H9 (cell line): ENCODE data around the gene DNTT. TPM values are rescaled to one million over a fixed set of nuclear protein-coding genes. Genes with fewer than 3 reads are reported as not detected.

Experiments
- DNase-seq: peaks from one replicate; pipeline ENCODE4 v3.0.0-alpha.2; 2017
- H2AFZ ChIP-seq: one replicate; pipeline ENCODE4 v1.6.1; 2013; ENCODE audit warnings: mild to moderate bottlenecking, low read length, control low read depth, moderate library complexity
- H2AK5ac ChIP-seq: 2 replicates; pipeline ENCODE4 v1.6.1; 2013; ENCODE audit warnings: low read length, control low read depth, mixed read lengths; ENCODE audit not compliant: insufficient read length
- H2BK120ac ChIP-seq: one replicate; pipeline ENCODE4 v1.6.1; 2013; ENCODE audit warnings: low read depth, mild to moderate bottlenecking, low read length, control low read depth, inconsistent platforms; ENCODE audit not compliant: poor library complexity, severe bottlenecking
- H2BK12ac ChIP-seq: 2 replicates; pipeline ENCODE4 v1.6.1; 2013; ENCODE audit warnings: low read length, control low read depth, mixed read lengths, low read depth; ENCODE audit not compliant: insufficient read length
- H2BK15ac ChIP-seq: 2 replicates; pipeline ENCODE4 v1.6.1; 2013; ENCODE audit warnings: low read depth, low read length, control low read depth
- H2BK20ac ChIP-seq: one replicate; pipeline ENCODE4 v1.6.1; 2013; ENCODE audit warnings: low read depth, mild to moderate bottlenecking, low read length, control low read depth, inconsistent platforms; ENCODE audit not compliant: poor library complexity, severe bottlenecking
- H2BK5ac ChIP-seq: 2 replicates; pipeline ENCODE4 v1.6.1; 2013; ENCODE audit warnings: low read length, control low read depth, mixed read lengths; ENCODE audit not compliant: insufficient read length
- H3K14ac ChIP-seq: 2 replicates; pipeline ENCODE4 v1.6.1; 2013; ENCODE audit warnings: low read length, control low read depth; ENCODE audit not compliant: insufficient read depth
- H3K18ac ChIP-seq: 2 replicates; pipeline ENCODE4 v1.6.1; 2013; ENCODE audit warnings: low read depth, mild to moderate bottlenecking, mixed read lengths, low read length, control low read depth; ENCODE audit not compliant: insufficient read length
- H3K23ac ChIP-seq: 2 replicates; pipeline ENCODE4 v1.6.1; 2013; ENCODE audit warnings: low read length, control low read depth, mixed read lengths, low read depth; ENCODE audit not compliant: insufficient read length
- H3K23me2 ChIP-seq: 2 replicates; pipeline ENCODE4 v1.6.1; 2013; ENCODE audit warnings: low read depth, mild to moderate bottlenecking, mixed read lengths, low read length, control low read depth; ENCODE audit not compliant: insufficient read length, poor library complexity, severe bottlenecking
- H3K27ac ChIP-seq: 2 replicates; pipeline ENCODE4 v1.5.1; 2013; ENCODE audit warnings: low read length, control low read depth, mixed read lengths, low read depth; ENCODE audit not compliant: insufficient read length
- H3K27me3 ChIP-seq: 2 replicates; pipeline ENCODE4 v1.6.1; 2013; ENCODE audit warnings: low read length, control low read depth, inconsistent platforms; ENCODE audit not compliant: insufficient read depth
- H3K4ac ChIP-seq: 2 replicates; pipeline ENCODE4 v1.6.1; 2013; ENCODE audit warnings: low read depth, mild to moderate bottlenecking, control low read depth, inconsistent platforms, low read length, moderate library complexity
- H3K4me1 ChIP-seq: 2 replicates; pipeline ENCODE4 v1.6.1; 2013; ENCODE audit warnings: low read length, control low read depth, inconsistent platforms; ENCODE audit not compliant: insufficient read depth
- H3K4me2 ChIP-seq: 2 replicates; pipeline ENCODE4 v1.6.1; 2013; ENCODE audit warnings: low read length, control low read depth, mixed read lengths; ENCODE audit not compliant: insufficient read length, insufficient read depth
- H3K56ac ChIP-seq: 2 replicates; pipeline ENCODE4 v1.6.1; 2013; ENCODE audit warnings: low read depth, mild to moderate bottlenecking, mixed read lengths, low read length, control low read depth; ENCODE audit not compliant: insufficient read length
- H3K79me1 ChIP-seq: 2 replicates; pipeline ENCODE4 v1.6.1; 2013; ENCODE audit warnings: low read depth, mild to moderate bottlenecking, moderate library complexity, low read length, control low read depth, inconsistent platforms; ENCODE audit not compliant: insufficient read depth, poor library complexity, severe bottlenecking
- H3K79me2 ChIP-seq: 2 replicates; pipeline ENCODE4 v1.6.1; 2013; ENCODE audit warnings: low read length, control low read depth, inconsistent platforms; ENCODE audit not compliant: insufficient read depth
- H3K9ac ChIP-seq: 2 replicates; pipeline ENCODE4 v1.6.1; 2013; ENCODE audit warnings: low read length, control low read depth, mixed read lengths; ENCODE audit not compliant: insufficient read length; ENCODE audit errors: extremely low read depth
- H3K9me3 ChIP-seq: one replicate; pipeline ENCODE4 v1.6.1; 2013; ENCODE audit warnings: low read depth, low read length, inconsistent platforms; ENCODE audit not compliant: control insufficient read depth
- H3T11ph ChIP-seq: one replicate; pipeline ENCODE4 v1.6.1; 2013; ENCODE audit warnings: mild to moderate bottlenecking, low read length, control low read depth, inconsistent platforms
- H4K20me1 ChIP-seq: one replicate; pipeline ENCODE4 v1.6.1; 2013; ENCODE audit not compliant: control insufficient read depth, insufficient read length, insufficient read depth
- H4K5ac ChIP-seq: 2 replicates; pipeline ENCODE4 v1.6.1; 2013; ENCODE audit warnings: low read depth, mild to moderate bottlenecking, mixed read lengths, low read length, control low read depth; ENCODE audit not compliant: insufficient read length
- H4K8ac ChIP-seq: replicated peaks from 2 replicates; pipeline ENCODE4 v1.6.1; 2013; ENCODE audit warnings: low read length, control low read depth, mixed read lengths, low read depth; ENCODE audit not compliant: insufficient read length
- H4K91ac ChIP-seq: 2 replicates; pipeline ENCODE4 v1.6.1; 2013; ENCODE audit warnings: low read depth, mild to moderate bottlenecking, moderate library complexity, mixed read lengths, low read length, control low read depth; ENCODE audit not compliant: insufficient read length
- H3K27ac Mint-ChIP-seq, 3 experiments: 2 replicates in 2 of 3; 3 replicates in 1 of 3; pipeline ENCODE4 v1.8.0; 2020 to 2021; ENCODE audit warnings: mixed read lengths in 3 of 3, mild to moderate bottlenecking in 1 of 3, moderate library complexity in 1 of 3
- H3K27me3 Mint-ChIP-seq: 2 replicates; pipeline ENCODE4 v1.8.0; 2021; ENCODE audit warnings: low read depth, mild to moderate bottlenecking, moderate library complexity, mixed read lengths
- H3K36me3 Mint-ChIP-seq, 3 experiments: 2 replicates in 2 of 3; 3 replicates in 1 of 3; pipeline ENCODE4 v1.8.0; 2020 to 2021; ENCODE audit warnings: low read depth in 3 of 3, mixed read lengths in 3 of 3; ENCODE audit not compliant: insufficient read depth in 1 of 3
- H3K4me1 Mint-ChIP-seq, 2 experiments: 2 replicates each; pipeline ENCODE4 v1.8.0; 2020; ENCODE audit warnings: mixed read lengths in 2 of 2
- H3K4me3 Mint-ChIP-seq, 2 experiments: 2 replicates in 1 of 2; 3 replicates in 1 of 2; pipeline ENCODE4 v1.8.0; 2020 to 2021; ENCODE audit warnings: mild to moderate bottlenecking in 2 of 2, mixed read lengths in 2 of 2, moderate library complexity in 1 of 2
- H3K9me3 Mint-ChIP-seq, 2 experiments: 2 replicates in 1 of 2; 3 replicates in 1 of 2; pipeline ENCODE4 v1.8.0; 2020; ENCODE audit warnings: mild to moderate bottlenecking in 2 of 2, mixed read lengths in 2 of 2, moderate library complexity in 1 of 2
- CTCF ChIP-seq: fragments of 200-600 bp; sonication (generic); conservative IDR thresholded peaks from 3 replicates; pipeline ENCODE4 v1.8.0; 2021; ENCODE audit warnings: antibody characterized with exemption, mild to moderate bottlenecking
- WGBS: extraction: QIAGEN DNeasy Blood & Tissue Kit; methylation state at CpG from one replicate; pipeline ENCODE4 v1.1.7; 2013; ENCODE audit warnings: missing lambda C conversion rate, low lambda C conversion rate, mixed read lengths; ENCODE audit not compliant: insufficient read length; ENCODE audit errors: extremely low coverage; 5-methylcytosine and 5-hydroxymethylcytosine counted together
- total RNA-seq: library from RNA; stranded (reverse); gene quantifications from 2 replicates; pipeline ENCODE4 v1.2.1, GENCODE V29; 2021

DNTT gene
- total RNA-seq, 1 experiment from 2014 or later, result not detected

- no peak overlapping the region for H3K4me2 ChIP-seq
- no peaks in the 10 kb centered on the region for H3K79me2 ChIP-seq
- no peaks in the 10 kb centered on the region for H3K79me1 ChIP-seq
- no peak overlapping the region for H2BK15ac ChIP-seq
- H3K4ac ChIP-seq, result no peak overlapping the region
- no peak overlapping the region for H2AK5ac ChIP-seq
- H2AFZ ChIP-seq, result no peak overlapping the region
- Mint-ChIP-seq H3K9me3 (no peaks in the 10 kb centered on the region), H3K36me3 (no peaks in the 10 kb centered on the region), H3K4me1 (peaks cover 3 to 8% of the 10 kb centered on the region in 2 experiments; a peak in 3 of 4 replicates), H3K27me3 (peaks cover 1% of the 10 kb centered on the region), H3K27ac (no peak overlapping the region), H3K4me3 (no peak overlapping the region)
- H3K14ac ChIP-seq, result no peak overlapping the region
- no peaks in the 10 kb centered on the region for H3K4me1 ChIP-seq
- H3T11ph ChIP-seq, result no peak overlapping the region
- H2BK120ac ChIP-seq, result no peak overlapping the region
- no peak overlapping the region for H4K8ac ChIP-seq
- no peak overlapping the region for H4K5ac ChIP-seq
- no peaks in the 10 kb centered on the region for H3K9me3 ChIP-seq
- WGBS, result no CpG with 5 or more reads among the region's 6 CpGs
- no peak overlapping the region for H2BK20ac ChIP-seq
- no peaks in the 10 kb centered on the region for H4K20me1 ChIP-seq
- H3K18ac ChIP-seq, result no peak overlapping the region
- no peak for DNase-seq
- H3K56ac ChIP-seq, result no peak overlapping the region
- no peak overlapping the region for H3K9ac ChIP-seq
- no peak overlapping the region for H3K27ac ChIP-seq
- no peak overlapping the region for H2BK12ac ChIP-seq
- no peaks in the 10 kb centered on the region for H3K23me2 ChIP-seq
- TF ChIP-seq CTCF, result no peak
- H3K23ac ChIP-seq, result no peak overlapping the region
- no peaks in the 10 kb centered on the region for H3K27me3 ChIP-seq
- H4K91ac ChIP-seq, result no peak overlapping the region
- H2BK5ac ChIP-seq, result no peak overlapping the region
Measured at GRCh38 chr10:96269438-96270300, 34.6 kb upstream of the DNTT start.
